K562 (cell line): Measurements from ENCODE around the gene C6orf89. TPM values are rescaled to one million over a fixed set of nuclear protein-coding genes. Genes with fewer than 3 reads are reported as not detected.

Experiments used
- ATAC-seq: fragments of 200-7000 bp; cut with Tn5 transposase; 3 replicates; pipeline ENCODE4 v1.9.1; 2020; ENCODE audit warnings: moderate library complexity
- BruUV-seq: library from RNA; stranded (reverse); fragments of 400-500 nt; replicated peaks from 2 replicates; lab custom pipeline; 2021; lab: Mats Ljungman, UMichigan
- CTCF ChIA-PET: fragments of 300-600 bp; formaldehyde crosslinking; extraction: SDS; loops from one replicate; lab custom pipeline; 2021; ENCODE audit warnings: low intra/inter-chr PET ratio; lab: Yijun Ruan, JAX
- POLR2A ChIA-PET: fragments of 300-600, 350-650 bp; sonication (Branson Sonifier 250); formaldehyde crosslinking; extraction: SDS; loops from one replicate; lab custom pipeline; 2021; ENCODE audit warnings: antibody characterized with exemption, inconsistent platforms; lab: Yijun Ruan, JAX
- DNase-seq, 4 experiments: peaks; one replicate each; pipeline versions ENCODE4 v3.0.0 to v3.0.0-alpha.2; 2011 to 2018; ENCODE audit warnings: low spot score in 3 of 4, mixed read lengths in 3 of 4; ENCODE audit errors: extremely low read depth in 1 of 4
- FAIRE-seq: peaks from 2 replicates; lab custom pipeline; 2011; peaks lifted over from hg19 to GRCh38; lab: Jason Lieb, UNC
- H2AFZ ChIP-seq: 2 replicates; pipeline ENCODE4 v1.6.0; 2011; ENCODE audit warnings: low read depth, low read length, control low read depth, inconsistent platforms
- H3K27ac ChIP-seq: fragments of 200-600 bp; 3 replicates; pipeline ENCODE4 v1.8.0; 2011; ENCODE audit warnings: low read depth, mild to moderate bottlenecking, control low read depth, inconsistent platforms, low read length, moderate library complexity, mixed read lengths; ENCODE audit errors: extremely low read depth
- H3K27me3 ChIP-seq, 2 experiments: fragments of 300-600 bp in 1 of 2; 2 replicates in 1 of 2; 3 replicates in 1 of 2; pipeline versions ENCODE4 v1.6.0 to v1.8.0; 2011; ENCODE audit warnings: inconsistent platforms in 2 of 2, low read length in 2 of 2, mild to moderate bottlenecking in 1 of 2, mixed read lengths in 1 of 2, moderate library complexity in 1 of 2; ENCODE audit not compliant: control insufficient read depth in 2 of 2, insufficient read depth in 2 of 2
- H3K36me3 ChIP-seq: fragments of 300-600 bp; 3 replicates; pipeline ENCODE4 v1.8.0; 2011; ENCODE audit warnings: mild to moderate bottlenecking, low read length, inconsistent platforms; ENCODE audit not compliant: control insufficient read depth, insufficient read depth
- H3K4me1 ChIP-seq, 2 experiments: fragments of 200-600 bp in 1 of 2; replicated peaks in 1 of 2; 2 replicates in 1 of 2; 3 replicates in 1 of 2; pipeline versions ENCODE4 v1.5.1 to v1.8.0; 2011; ENCODE audit warnings: inconsistent platforms in 2 of 2, low read length in 2 of 2, mild to moderate bottlenecking in 1 of 2, mixed read lengths in 1 of 2, moderate library complexity in 1 of 2; ENCODE audit not compliant: control insufficient read depth in 2 of 2, insufficient read depth in 2 of 2
- H3K4me2 ChIP-seq: 2 replicates; pipeline ENCODE4 v1.6.1; 2011; ENCODE audit warnings: low read length, control low read depth, inconsistent platforms, mixed read lengths; ENCODE audit not compliant: insufficient read depth
- H3K4me3 ChIP-seq: fragments of 200-600 bp; sonication (generic), shearing (Covaris generic); 2 replicates; pipeline ENCODE4 v1.5.1; 2016; ENCODE audit warnings: control low read depth, inconsistent platforms
- H3K79me2 ChIP-seq: fragments of 200-600 bp; 3 replicates; pipeline ENCODE4 v1.8.0; 2011; ENCODE audit warnings: low read length, inconsistent platforms; ENCODE audit not compliant: control insufficient read depth, insufficient read depth
- H3K9ac ChIP-seq, 2 experiments: 2 replicates each; pipeline versions ENCODE4 v1.6.0 to v1.6.1; 2011; ENCODE audit warnings: low read depth in 2 of 2, low read length in 2 of 2, control low read depth in 1 of 2, inconsistent platforms in 1 of 2, mild to moderate bottlenecking in 1 of 2, mixed read lengths in 1 of 2; ENCODE audit not compliant: insufficient read depth in 1 of 2
- H3K9me1 ChIP-seq: one replicate; pipeline ENCODE4 v1.6.0; 2011; ENCODE audit warnings: inconsistent platforms, mild to moderate bottlenecking, low read length, moderate library complexity; ENCODE audit not compliant: control insufficient read depth, insufficient read depth
- H3K9me3 ChIP-seq: replicated peaks from 2 replicates; pipeline ENCODE4 v1.5.1; 2011; ENCODE audit warnings: low read depth, low read length, inconsistent platforms; ENCODE audit not compliant: control insufficient read depth, insufficient read depth
- H4K20me1 ChIP-seq: replicated peaks from 2 replicates; pipeline ENCODE4 v1.6.1; 2011; ENCODE audit warnings: low read length, inconsistent platforms, mixed read lengths; ENCODE audit not compliant: control insufficient read depth, insufficient read depth
- CREB3L1 ChIP-seq: fragments of 450-650 bp; IDR thresholded peaks from 2 replicates; pipeline ENCODE4 v1.6.1; 2014; ENCODE audit warnings: low read depth, mild to moderate bottlenecking, moderate library complexity, borderline replicate concordance
- CXXC5 ChIP-seq: fragments of 250-450 bp; sonication (Bioruptor Pico); IDR thresholded peaks from 2 replicates; pipeline ENCODE4 v1.8.0; 2022; ENCODE audit warnings: inconsistent platforms, mild to moderate bottlenecking, moderate library complexity
- FOXA1 ChIP-seq: fragments of 450-650 bp; IDR thresholded peaks from 2 replicates; pipeline ENCODE4 v1.6.1; 2016; ENCODE audit warnings: mild to moderate bottlenecking, borderline replicate concordance
- POLR2A ChIP-seq: fragments of 450-650 bp; conservative IDR thresholded peaks from 2 replicates; pipeline ENCODE4 v1.6.1; 2016
- POLR2AphosphoS2 ChIP-seq: IDR thresholded peaks from 2 replicates; pipeline ENCODE4 v1.6.1; 2012; ENCODE audit warnings: low read length, improper control_type of control experiment
- POLR2G ChIP-seq: fragments of 200-400 bp; formaldehyde crosslinking; IDR thresholded peaks from 2 replicates; pipeline ENCODE4 v1.6.1; 2017; ENCODE audit warnings: low read depth, mild to moderate bottlenecking, antibody characterized with exemption, low read length, moderate library complexity
- XRCC4 ChIP-seq: IDR thresholded peaks from one replicate; pipeline ENCODE4 v1.6.1; 2011; ENCODE audit not compliant: insufficient read depth, insufficient read length; ENCODE audit errors: extremely low read depth
- WGBS: fragments of 100-300 bp; shearing (Covaris generic); methylation state at CpG from one replicate; pipeline ENCODE4 v1.1.6; 2016; ENCODE audit warnings: low coverage, mixed read lengths; ENCODE audit not compliant: insufficient coverage; ENCODE audit errors: missing lambda C conversion rate; 5-methylcytosine and 5-hydroxymethylcytosine counted together
- in situ Hi-C: fragments of 300-500 bp; cut with MboI; formaldehyde crosslinking; loops from 4 replicates; pipeline ENCODE4 v1.15.0; 2018; ENCODE audit warnings: inconsistent platforms, mixed read lengths
- intact Hi-C: fragments of 100-400 bp; cut with micrococcal nuclease; formaldehyde crosslinking; loops from 2 replicates; pipeline ENCODE4 v1.14.2; 2022
- polyA plus RNA-seq, 8 experiments: library from polyadenylated mRNA; depleted of rRNA in 4 of 8; stranded (reverse) in 5 of 8; unstranded in 3 of 8; fragments of >200 nt; fragmentation: Nextera tagmentation in 2 of 8; fragmentation: Illumina TruSeq in 1 of 8; extraction: Ambion mirVana in 2 of 8; extraction: Trizol in 1 of 8; gene quantifications; 2 replicates each; pipeline versions ENCODE4 v1.2.1 to v1.2.3, GENCODE V29; 2011 to 2014; ENCODE audit warnings: inconsistent platforms in 1 of 8, missing spikeins in 1 of 8
- total RNA-seq, 7 experiments: library from RNA; depleted of rRNA in 6 of 7; stranded (reverse); fragments of >200 nt in 6 of 7; fragmentation: Illumina TruSeq in 2 of 7; extraction: Trizol in 2 of 7; gene quantifications; 2 replicates each; pipeline versions ENCODE4 v1.2.1 to v1.2.3, GENCODE V29; 2011 to 2021; ENCODE audit warnings: low replicate concordance in 1 of 7

The C6orf89 gene
- total and polyA plus RNA-seq, 9 of the 15 experiments (the other 6 are each of a cell fraction or from before 2014, with no cell fraction given), result 35.2 to 111 (median 58.5) TPM

- Histone ChIP-seq H3K9me1 (no peaks in the 10 kb centered on the region), H3K4me3 (no peak overlapping the region), H2AFZ (no peak overlapping the region), H3K27ac (no peak overlapping the region), H3K4me2 (no peak overlapping the region), H3K9ac (peak overlapping the region in 1 of 2 experiments; percentile 57; a peak in 2 of 4 replicates), H3K27me3 (peaks cover 2 to 7% of the 10 kb centered on the region in 2 experiments; a peak in 4 of 5 replicates), H3K79me2 (no peaks in the 10 kb centered on the region), H4K20me1 (peaks cover 12% of the 10 kb centered on the region; the same call in 1 of the 2 replicates), H3K36me3 (peaks cover 23% of the 10 kb centered on the region), H3K4me1 (peaks cover 0 to 7% of the 10 kb centered on the region in 2 experiments; a peak in 2 of 5 replicates), H3K9me3 (no peaks in the 10 kb centered on the region)
- DNase-seq, result no peak
- no peak for FAIRE-seq
- no TSS peak for BruUV-seq
- intact Hi-C loops (no loop called here), in situ Hi-C loops (no loop called here)
- TF ChIP-seq POLR2AphosphoS2 (peak; percentile 78; the same call in 1 of the 2 replicates), POLR2G (peak; percentile 36; the same call in 1 of the 2 replicates), FOXA1 (no peak), POLR2A (peak; percentile 0; the same call in 1 of the 2 replicates)
- ChIA-PET CTCF (no interaction called here), POLR2A (interaction anchor here (0.6 to 2.8 kb wide), 7 partner anchors 8 to 285 kb away, joined by 3 to 10 read pairs (median 3); partner anchors contain the start of gene PPIL1)
- WGBS, result 9% methylated on average over 7 of the region's 7 CpGs
- ATAC-seq, result peak; percentile 57
Observed at GRCh38 chr6:36928547-36928918, 42.8 kb downstream of the C6orf89 start.

GRCh38 chr6:36929152-36929551 lies 43.4 kb downstream of the C6orf89 start:
- ChIA-PET POLR2A (interaction anchor here (2.0 kb wide), 1 partner anchor 11 kb away, joined by 8 read pairs; no protein-coding TSS in a partner anchor), CTCF (no interaction called here)
- 49% methylated on average over 10 of the region's 10 CpGs for WGBS
- H3K4me3 ChIP-seq, result no peak overlapping the region
- no peak for DNase-seq
- no TSS peak for BruUV-seq
- H3K79me2 ChIP-seq, result no peaks in the 10 kb centered on the region
- H3K27ac ChIP-seq, result no peak overlapping the region
- in situ Hi-C loops (no loop called here), intact Hi-C loops (no loop called here)
- H3K27me3 ChIP-seq, result peaks cover 2 to 7% of the 10 kb centered on the region in 2 experiments; a peak in 4 of 5 replicates
- H3K9me3 ChIP-seq, result no peaks in the 10 kb centered on the region
- TF ChIP-seq POLR2G (peak; percentile 56; the same call in 1 of the 2 replicates), XRCC4 (no peak), CREB3L1 (no peak), CXXC5 (CRISPR knock-in tag) (no peak)
- peaks cover 17% of the 10 kb centered on the region; the same call in 2 of the 3 replicates for H3K36me3 ChIP-seq
- H4K20me1 ChIP-seq, result peaks cover 12% of the 10 kb centered on the region; the same call in 1 of the 2 replicates
- H3K4me1 ChIP-seq, result peaks cover 0 to 7% of the 10 kb centered on the region in 2 experiments; a peak in 2 of 5 replicates
- H3K9me1 ChIP-seq, result no peaks in the 10 kb centered on the region
- no peak overlapping the region for H3K4me2 ChIP-seq
- ATAC-seq, result no peak
- no peak overlapping the region for H2AFZ ChIP-seq
- no peak for FAIRE-seq
- no peak overlapping the region for H3K9ac ChIP-seq
